ENCODE results near the gene YRDC.

Gene YRDC

GRCh38 chr1:37764888-37765441, 43.0 kb downstream of the YRDC start, which contains the start of gene EPHA10:
EPHA10 (minus strand) TSS chr1:37765120; CDS start chr1:37765066, 54 bp downstream.
- no peak for DNase-seq

- no peak for DNase-seq
Measured at GRCh38 chr1:37764414-37764825, 43.6 kb downstream of the YRDC start.

GRCh38 chr1:37763791-37764413, 44.1 kb downstream of the YRDC start:
- no peak for DNase-seq

- DNase-seq = no peak
Measured at GRCh38 chr1:37762516-37762915, 45.5 kb downstream of the YRDC start.

GRCh38 chr1:37761416-37762095, 46.5 kb downstream of the YRDC start:
- DNase-seq = no peak

- no peak for DNase-seq
Measured at GRCh38 chr1:37759451-37759850, 48.6 kb downstream of the YRDC start.

- no peak for DNase-seq
Measured at GRCh38 chr1:37755951-37756560, 52.0 kb downstream of the YRDC start.

- peak; percentile 13 for DNase-seq
Measured at GRCh38 chr1:37755290-37755689, 52.7 kb downstream of the YRDC start.

GRCh38 chr1:37753473-37754321, 54.3 kb downstream of the YRDC start:
- no peak for DNase-seq

All from NK-92 treated with Interleukin-12 subunit alpha and Interleukin-12 subunit beta, amount 100 ng/mL, for 24 hours (cell line).